ENCODE measurements around the gene MEOX2. TPM values are rescaled to one million over a fixed set of nuclear protein-coding genes. Genes with fewer than 3 reads are reported as not detected.

MEOX2 gene
- total RNA-seq, 1 experiment from 2014 or later, result not detected

GRCh38 chr7:15594461-15594860 lies 92.0 kb downstream of the MEOX2 start:
- no peak overlapping the region for H2AFZ ChIP-seq (ENCODE audit: low read length)
- H3K9ac ChIP-seq (ENCODE audit: low read length), result no peak overlapping the region
- BruUV-seq (replicated peaks), result no TSS peak
- no peaks in the 10 kb centered on the region for H3K9me3 ChIP-seq (ENCODE audit: low read length)
- ChIA-PET CTCF (no interaction called here), POLR2A (ENCODE audit: unreplicated experiment) (no interaction called here)
- no peaks in the 10 kb centered on the region for H3K4me1 ChIP-seq (ENCODE audit: insufficient read depth, low read length)
- H3K36me3 ChIP-seq (ENCODE audit: low read depth, low read length), result no peaks in the 10 kb centered on the region
- H4K20me1 ChIP-seq (ENCODE audit: low read length), result no peaks in the 10 kb centered on the region
- no peaks in the 10 kb centered on the region for H3K27me3 ChIP-seq (ENCODE audit: low read length)
- no peaks in the 10 kb centered on the region for H3F3A ChIP-seq (ENCODE audit: low read length, unreplicated experiment)
- TF ChIP-seq EZH2phosphoT487 (IDR thresholded peaks at IDR 0.05; ENCODE audit: borderline replicate concordance, low read length) (no peak), CTCF (conservative IDR thresholded peaks at IDR 0.05; ENCODE audit: low read depth, low read length) (no peak), EZH2 (IDR thresholded peaks at IDR 0.05; ENCODE audit: low read length, unreplicated experiment) (no peak)
- DNase-seq (no peak), ATAC-seq (no peak)
- H3K79me2 ChIP-seq (ENCODE audit: low read length), result no peaks in the 10 kb centered on the region
- H3K27ac ChIP-seq (ENCODE audit: low read length), result no peak overlapping the region
- H3K4me3 ChIP-seq (ENCODE audit: low read length), result no peak overlapping the region
- no peaks in the 10 kb centered on the region for H3K9me2 ChIP-seq (replicated peaks; ENCODE audit: low read length)
- intact Hi-C loops (cut with micrococcal nuclease), result no loop called here
- no peak overlapping the region for H3K4me2 ChIP-seq (ENCODE audit: low read length)

- Histone ChIP-seq H3K4me3 (ENCODE audit: low read length) (no peak overlapping the region), H4K20me1 (ENCODE audit: low read length) (no peaks in the 10 kb centered on the region), H3K4me1 (ENCODE audit: insufficient read depth, low read length) (no peaks in the 10 kb centered on the region), H3K36me3 (ENCODE audit: low read depth, low read length) (no peaks in the 10 kb centered on the region), H2AFZ (ENCODE audit: low read length) (no peak overlapping the region), H3K9me2 (replicated peaks; ENCODE audit: low read length) (no peaks in the 10 kb centered on the region), H3K79me2 (ENCODE audit: low read length) (no peaks in the 10 kb centered on the region), H3K9me3 (ENCODE audit: low read length) (no peaks in the 10 kb centered on the region), H3K27ac (ENCODE audit: low read length) (no peak overlapping the region), H3K9ac (ENCODE audit: low read length) (no peak overlapping the region), H3K4me2 (ENCODE audit: low read length) (no peak overlapping the region), H3K27me3 (ENCODE audit: low read length) (no peaks in the 10 kb centered on the region), H3F3A (ENCODE audit: low read length, unreplicated experiment) (no peaks in the 10 kb centered on the region)
- BruUV-seq (replicated peaks), result no TSS peak
- CTCF ChIA-PET, result no interaction called here
- no peak for DNase-seq
- no peak for TF ChIP-seq CTCF (conservative IDR thresholded peaks at IDR 0.05; ENCODE audit: low read depth, low read length)
- TF ChIP-seq EZH2phosphoT487 (IDR thresholded peaks at IDR 0.05; ENCODE audit: borderline replicate concordance, low read length), result no peak
- no peak for TF ChIP-seq EZH2 (IDR thresholded peaks at IDR 0.05; ENCODE audit: low read length, unreplicated experiment)
- POLR2A ChIA-PET (ENCODE audit: unreplicated experiment), result no interaction called here
- intact Hi-C loops (cut with micrococcal nuclease), result no loop called here
- no peak for ATAC-seq
Measured at GRCh38 chr7:15593382-15593781, 93.1 kb downstream of the MEOX2 start.

GRCh38 chr7:15586266-15586665 lies 100.2 kb downstream of the MEOX2 start:
- Histone ChIP-seq H3K4me1 (ENCODE audit: insufficient read depth, low read length) (no peaks in the 10 kb centered on the region), H3K27ac (ENCODE audit: low read length) (no peak overlapping the region), H3K4me2 (ENCODE audit: low read length) (no peak overlapping the region), H3K79me2 (ENCODE audit: low read length) (no peaks in the 10 kb centered on the region), H2AFZ (ENCODE audit: low read length) (no peak overlapping the region), H3K4me3 (ENCODE audit: low read length) (no peak overlapping the region), H3K36me3 (ENCODE audit: low read depth, low read length) (no peaks in the 10 kb centered on the region), H3K27me3 (ENCODE audit: low read length) (no peaks in the 10 kb centered on the region), H4K20me1 (ENCODE audit: low read length) (no peaks in the 10 kb centered on the region), H3K9me2 (replicated peaks; ENCODE audit: low read length) (no peaks in the 10 kb centered on the region), H3K9me3 (ENCODE audit: low read length) (0 out of 2 replicates have a peak, but pooled peaks cover 9% of the 10 kb centered on the region), H3F3A (ENCODE audit: low read length, unreplicated experiment) (no peaks in the 10 kb centered on the region), H3K9ac (ENCODE audit: low read length) (no peak overlapping the region)
- DNase-seq (no peak), ATAC-seq (no peak)
- intact Hi-C loops (cut with micrococcal nuclease), result no loop called here
- no TSS peak for BruUV-seq (replicated peaks)
- POLR2A ChIA-PET (ENCODE audit: unreplicated experiment), result no interaction called here
- TF ChIP-seq EZH2 (IDR thresholded peaks at IDR 0.05; ENCODE audit: low read length, unreplicated experiment), result no peak
- no peak for TF ChIP-seq EZH2phosphoT487 (IDR thresholded peaks at IDR 0.05; ENCODE audit: borderline replicate concordance, low read length)
- no peak for TF ChIP-seq CTCF (conservative IDR thresholded peaks at IDR 0.05; ENCODE audit: low read depth, low read length)
- CTCF ChIA-PET, result no interaction called here

Data from PC-3 (cell line).